ENCODE results near the gene CFAP54.

The CFAP54 gene

GRCh38 chr12:96489392-96490056, at the start of gene CFAP54 (continued):
- TF ChIP-seq PRDM2 (tag by site-specific recombination; IDR thresholded peaks at IDR 0.05; ENCODE audit: borderline replicate concordance) = no peak
- no peak for TF ChIP-seq PRDM6 (tag by site-specific recombination; IDR thresholded peaks at IDR 0.05)
- no peak for TF ChIP-seq WT1 (tag by site-specific recombination; IDR thresholded peaks at IDR 0.05)
- no peak for TF ChIP-seq GLI4 (tag by site-specific recombination; IDR thresholded peaks at IDR 0.05)
- TF ChIP-seq SP7 (tag by site-specific recombination; IDR thresholded peaks at IDR 0.05) = peak; percentile 71
- peak; percentile 79 for TF ChIP-seq GLIS2 (tag by site-specific recombination; IDR thresholded peaks at IDR 0.05)
- TF ChIP-seq ZNF768 (tag by site-specific recombination; IDR thresholded peaks at IDR 0.05) = no peak
- no peak for TF ChIP-seq ZNF114 (tag by site-specific recombination; IDR thresholded peaks at IDR 0.05)
- peak; percentile 51; the same call in 1 of the 2 replicates for TF ChIP-seq ZNF777 (tag by site-specific recombination; IDR thresholded peaks at IDR 0.05; ENCODE audit: borderline replicate concordance)
- peak; percentile 32 for TF ChIP-seq ZNF654 (tag by site-specific recombination; IDR thresholded peaks at IDR 0.05; ENCODE audit: low read depth)
- TF ChIP-seq HIC1 (tag by site-specific recombination; IDR thresholded peaks at IDR 0.05) = no peak; the same call in 1 of the 2 replicates
- no peak for TF ChIP-seq HOXA7 (CRISPR knock-in tag; IDR thresholded peaks at IDR 0.05; ENCODE audit: borderline replicate concordance)
- TF ChIP-seq MYNN (tag by site-specific recombination; IDR thresholded peaks at IDR 0.05; ENCODE audit: borderline replicate concordance) = peak; percentile 99
- peak; percentile 83 for TF ChIP-seq YY2 (tag by site-specific recombination; IDR thresholded peaks at IDR 0.05)
- TF ChIP-seq KLF16 (tag by site-specific recombination; IDR thresholded peaks at IDR 0.05) = no peak; the same call in 1 of the 2 replicates
- no peak for TF ChIP-seq MZF1 (tag by site-specific recombination; IDR thresholded peaks at IDR 0.05; ENCODE audit: borderline replicate concordance)
- TF ChIP-seq KLF7 (tag by site-specific recombination; IDR thresholded peaks at IDR 0.05; ENCODE audit: borderline replicate concordance) = no peak
- no peak for TF ChIP-seq ZNF266 (tag by site-specific recombination; IDR thresholded peaks at IDR 0.05; ENCODE audit: low read depth)
- TF ChIP-seq, protein P1, sequence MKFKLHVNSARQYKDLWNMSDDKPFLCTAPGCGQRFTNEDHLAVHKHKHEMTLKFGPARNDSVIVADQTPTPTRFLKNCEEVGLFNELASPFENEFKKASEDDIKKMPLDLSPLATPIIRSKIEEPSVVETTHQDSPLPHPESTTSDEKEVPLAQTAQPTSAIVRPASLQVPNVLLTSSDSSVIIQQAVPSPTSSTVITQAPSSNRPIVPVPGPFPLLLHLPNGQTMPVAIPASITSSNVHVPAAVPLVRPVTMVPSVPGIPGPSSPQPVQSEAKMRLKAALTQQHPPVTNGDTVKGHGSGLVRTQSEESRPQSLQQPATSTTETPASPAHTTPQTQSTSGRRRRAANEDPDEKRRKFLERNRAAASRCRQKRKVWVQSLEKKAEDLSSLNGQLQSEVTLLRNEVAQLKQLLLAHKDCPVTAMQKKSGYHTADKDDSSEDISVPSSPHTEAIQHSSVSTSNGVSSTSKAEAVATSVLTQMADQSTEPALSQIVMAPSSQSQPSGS (tag by site-specific recombination; IDR thresholded peaks at IDR 0.05; ENCODE audit: low read depth) = no peak
- no peak for TF ChIP-seq ZSCAN4 (tag by site-specific recombination; IDR thresholded peaks at IDR 0.05)
- peak; percentile 76 for TF ChIP-seq ZSCAN30 (tag by site-specific recombination; IDR thresholded peaks at IDR 0.05)
- peak; percentile 64 for TF ChIP-seq ZBTB17 (tag by site-specific recombination; IDR thresholded peaks at IDR 0.05)
- no peak for TF ChIP-seq ZNF16 (tag by site-specific recombination; IDR thresholded peaks at IDR 0.05; ENCODE audit: low read depth)
- peak; percentile 47; the same call in 1 of the 2 replicates for TF ChIP-seq KLF8 (tag by site-specific recombination; IDR thresholded peaks at IDR 0.05)
- TF ChIP-seq ZNF391 (tag by site-specific recombination; IDR thresholded peaks at IDR 0.05; ENCODE audit: borderline replicate concordance, low read depth) = peak; percentile 60; the same call in 1 of the 2 replicates
